ENCODE measurements around the gene TCF25.

The TCF25 gene

GRCh38 chr16:89883346-89884040 lies 10.1 kb downstream of the TCF25 start:
- H3K9me3 ChIP-seq (ENCODE audit: control insufficient read depth, insufficient read depth, low read depth, low read length), result no peaks in the 10 kb centered on the region
- no peak overlapping the region for H3K4me3 ChIP-seq (ENCODE audit: low read depth, low read length)
- no peaks in the 10 kb centered on the region for H3K4me1 ChIP-seq (ENCODE audit: control insufficient read depth, insufficient read depth, low read length)
- ChIA-PET CTCF (no interaction called here), POLR2A (no interaction called here)
- H3K36me3 ChIP-seq (ENCODE audit: control insufficient read depth in 2 of 2, insufficient read depth in 1 of 2, low read length in 2 of 2), result peaks cover 26 to 83% of the 10 kb centered on the region in 2 experiments; a peak in 2 of 3 replicates
- no peak overlapping the region for H3K27ac ChIP-seq (ENCODE audit: extremely low read depth, low read depth, low read length)
- TF ChIP-seq ZNF221 (tag by site-specific recombination; IDR thresholded peaks at IDR 0.05; ENCODE audit: borderline replicate concordance) (no peak), HOXD13 (CRISPR knock-in tag; IDR thresholded peaks at IDR 0.05; ENCODE audit: borderline replicate concordance) (no peak), BCL6B (tag by site-specific recombination; IDR thresholded peaks at IDR 0.05) (no peak), ZNF658 (tag by site-specific recombination; IDR thresholded peaks at IDR 0.05) (no peak), ZNF157 (tag by site-specific recombination; IDR thresholded peaks at IDR 0.05) (no peak), ZNF426 (tag by site-specific recombination; IDR thresholded peaks at IDR 0.05) (no peak), ZNF404 (tag by site-specific recombination; IDR thresholded peaks at IDR 0.05) (no peak)

GRCh38 chr16:89884041-89884421 lies 10.6 kb downstream of the TCF25 start:
- ChIA-PET POLR2A (no interaction called here), CTCF (no interaction called here)
- no peaks in the 10 kb centered on the region for H3K4me1 ChIP-seq (ENCODE audit: control insufficient read depth, insufficient read depth, low read length)
- peaks cover 28 to 77% of the 10 kb centered on the region in 2 experiments; a peak in 2 of 3 replicates for H3K36me3 ChIP-seq (ENCODE audit: control insufficient read depth in 2 of 2, insufficient read depth in 1 of 2, low read length in 2 of 2)
- TF ChIP-seq ZNF621 (tag by site-specific recombination; IDR thresholded peaks at IDR 0.05), result no peak
- TF ChIP-seq ZNF10 (tag by site-specific recombination; IDR thresholded peaks at IDR 0.05), result no peak
- TF ChIP-seq SP7 (tag by site-specific recombination; IDR thresholded peaks at IDR 0.05), result no peak
- no peak for TF ChIP-seq ZNF473 (tag by site-specific recombination; IDR thresholded peaks at IDR 0.05)
- no peak for TF ChIP-seq MZF1 (tag by site-specific recombination; IDR thresholded peaks at IDR 0.05; ENCODE audit: borderline replicate concordance)
- no peak for TF ChIP-seq ZNF610 (tag by site-specific recombination; IDR thresholded peaks at IDR 0.05; ENCODE audit: borderline replicate concordance)
- TF ChIP-seq SP3 (tag by site-specific recombination; IDR thresholded peaks at IDR 0.05), result no peak
- no peak for TF ChIP-seq SALL2 (tag by site-specific recombination; IDR thresholded peaks at IDR 0.05; ENCODE audit: borderline replicate concordance)
- TF ChIP-seq ZNF518A (tag by site-specific recombination; conservative IDR thresholded peaks at IDR 0.05; ENCODE audit: low read depth), result no peak
- TF ChIP-seq ZNF624 (tag by site-specific recombination; IDR thresholded peaks at IDR 0.05), result no peak
- no peak for TF ChIP-seq ZNF324 (tag by site-specific recombination; IDR thresholded peaks at IDR 0.05)
- no peak for TF ChIP-seq CTCF (tag by site-specific recombination; IDR thresholded peaks at IDR 0.05)
- TF ChIP-seq KLF10 (tag by site-specific recombination; IDR thresholded peaks at IDR 0.05), result no peak
- no peak for TF ChIP-seq ZNF280C (tag by site-specific recombination; IDR thresholded peaks at IDR 0.05)
- TF ChIP-seq ZNF785 (tag by site-specific recombination; IDR thresholded peaks at IDR 0.05), result no peak
- no peak for TF ChIP-seq PBX3 (CRISPR knock-in tag; IDR thresholded peaks at IDR 0.05)
- TF ChIP-seq ZBTB21 (tag by site-specific recombination; IDR thresholded peaks at IDR 0.05), result no peak
- H3K4me3 ChIP-seq (ENCODE audit: low read depth, low read length), result no peak overlapping the region
- H3K27ac ChIP-seq (ENCODE audit: extremely low read depth, low read depth, low read length), result no peak overlapping the region
- H3K9me3 ChIP-seq (ENCODE audit: control insufficient read depth, insufficient read depth, low read depth, low read length), result no peaks in the 10 kb centered on the region

Measured in HEK293 (cell line).